ENCODE results near the gene TRPV5.

The TRPV5 gene

DNA sequence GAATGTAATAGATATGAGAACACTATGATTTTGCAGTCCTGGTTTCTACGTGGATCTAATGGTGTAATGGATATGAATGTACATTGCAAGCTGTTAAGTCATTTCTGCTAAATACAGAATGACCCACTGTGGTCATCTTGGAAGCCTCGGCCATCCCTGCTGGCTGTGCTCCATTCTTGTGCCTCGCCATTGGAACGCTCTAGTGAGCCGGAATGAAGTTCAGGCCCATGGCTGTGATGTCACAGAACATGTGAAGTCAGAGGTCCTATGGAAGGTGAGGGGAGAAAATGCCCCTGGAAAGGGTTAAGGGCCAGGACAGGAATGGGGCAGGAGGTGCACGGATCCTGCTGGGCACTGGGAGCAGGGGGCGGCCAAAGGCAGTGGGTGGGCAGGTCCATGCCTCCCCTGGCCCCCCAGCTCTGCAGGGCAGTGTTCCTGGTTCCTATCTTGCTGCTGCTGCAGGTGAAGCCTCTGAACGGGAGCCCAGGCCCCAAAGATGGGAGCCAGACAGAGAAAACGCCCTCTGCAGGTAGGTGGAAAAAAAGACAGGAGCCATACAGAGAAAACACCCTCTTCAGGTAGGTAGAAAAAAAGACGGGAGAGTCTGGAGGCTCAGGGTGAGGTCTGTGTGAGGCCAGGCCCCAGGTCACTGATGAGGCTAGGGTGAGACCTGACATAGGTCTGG is 5.8 kb upstream of the TRPV5 start, which contains the start of gene LLCFC1:
Gene LLCFC1, plus strand, starts transcription at position 259 of the 685 bp plus-strand sequence. Its CDS starts 138 bp downstream, at position 397.
- DNase-seq, result no peak

DNA sequence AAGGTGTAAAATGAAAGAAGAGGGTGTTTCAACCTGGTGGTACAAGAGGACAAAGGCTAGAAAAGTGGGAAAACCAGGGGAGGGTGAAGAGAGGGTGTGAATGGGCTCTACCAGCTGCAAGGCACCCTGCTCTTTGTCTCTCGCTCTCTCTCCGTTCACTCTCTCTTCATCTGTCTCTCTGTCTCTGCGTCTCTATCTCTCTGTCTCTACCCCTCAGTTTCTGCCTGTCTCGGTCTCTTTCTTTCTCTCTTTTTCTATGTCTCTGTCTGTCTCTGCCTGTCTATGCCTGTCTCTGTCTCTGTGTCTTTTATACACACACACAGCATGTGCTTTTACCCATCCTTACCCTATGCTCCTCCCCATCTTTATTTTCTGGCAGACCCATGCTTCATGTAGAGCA is 5.1 kb upstream of the TRPV5 start:
- DNase-seq, result no peak

- no peak for DNase-seq
Observed at GRCh38 chr7:142935941-142936565, 2.5 kb upstream of the TRPV5 start.

DNA sequence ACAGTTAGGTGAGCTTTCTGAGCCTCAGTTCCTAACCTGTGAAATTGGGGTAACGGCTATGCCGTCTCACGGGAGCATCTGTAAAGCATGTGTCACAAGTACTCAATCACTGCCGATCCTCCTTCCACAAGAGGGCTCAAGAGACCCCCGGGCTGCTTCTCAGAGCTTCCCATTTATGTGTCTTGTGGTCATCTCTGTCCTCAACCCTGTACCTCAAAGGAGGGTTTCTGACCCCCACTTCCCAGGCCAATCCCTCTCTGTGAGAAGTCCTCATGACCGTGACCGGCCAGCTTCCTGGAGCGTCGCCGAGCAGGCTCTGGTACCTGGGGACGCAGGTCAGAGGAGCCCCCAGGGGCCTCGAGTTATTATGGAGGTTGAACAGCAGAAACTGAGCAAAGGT is 510 bp upstream of the TRPV5 start:
- DNase-seq, result no peak

DNA sequence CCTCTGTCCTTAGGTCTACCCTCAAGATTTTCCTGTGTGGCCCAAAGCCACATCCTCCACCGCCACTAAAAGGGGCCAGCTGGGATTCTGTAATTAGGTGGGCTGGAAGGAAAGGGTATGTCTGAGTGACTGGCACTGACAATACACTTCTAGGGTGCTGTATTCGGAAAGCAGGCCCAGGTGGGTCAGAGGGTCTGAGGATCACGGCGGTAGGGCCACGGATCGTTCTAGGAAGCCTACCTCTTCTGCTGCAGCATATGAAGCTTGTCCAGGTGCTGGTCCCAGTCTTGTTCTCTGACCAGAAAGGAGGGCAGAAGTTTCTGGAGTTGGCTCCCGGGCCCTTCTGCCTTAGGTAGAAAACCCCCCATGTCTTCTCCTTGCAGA is 462 bp downstream of the TRPV5 start:
- DNase-seq, result no peak

GRCh38 chr7:142932386-142933091 is 1.0 kb downstream of the TRPV5 start:
- DNase-seq, result no peak

DNA sequence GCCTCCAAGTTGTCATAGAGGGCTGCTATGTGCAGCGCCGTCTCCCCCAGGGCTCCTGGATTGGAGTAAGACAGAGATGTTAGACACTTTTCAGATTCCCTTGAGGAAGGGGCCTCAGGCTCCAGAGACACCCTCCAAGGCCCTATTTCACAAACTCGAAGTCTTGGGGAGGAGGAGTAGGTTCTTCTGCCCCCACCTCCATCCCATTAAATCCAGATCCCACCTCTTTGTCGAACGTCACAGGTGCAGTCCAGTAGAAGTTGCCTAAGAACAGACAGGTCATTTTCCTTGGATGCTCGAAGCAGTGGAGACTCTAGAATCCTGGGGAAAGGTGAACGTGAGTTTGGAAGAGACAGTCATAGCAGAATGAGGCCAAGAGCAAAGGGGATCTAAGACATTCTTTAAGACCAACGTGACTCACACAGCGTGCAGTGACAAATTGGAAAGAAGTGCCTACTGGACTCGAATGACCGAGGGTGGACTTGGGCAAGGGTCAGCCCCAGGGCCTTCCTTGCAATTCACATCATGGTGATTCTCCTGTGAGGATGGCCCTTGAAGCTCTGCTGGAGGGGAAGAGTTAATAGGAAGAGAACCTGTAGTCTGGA is 3.3 kb downstream of the TRPV5 start:
- DNase-seq, result no peak

- no peak for DNase-seq
Observed at GRCh38 chr7:142927949-142928348, 5.6 kb downstream of the TRPV5 start.

GRCh38 chr7:142927085-142927745 is 6.3 kb downstream of the TRPV5 start:
- no peak for DNase-seq

- DNase-seq, result no peak
Observed at GRCh38 chr7:142925413-142925812, 8.1 kb downstream of the TRPV5 start.

DNA sequence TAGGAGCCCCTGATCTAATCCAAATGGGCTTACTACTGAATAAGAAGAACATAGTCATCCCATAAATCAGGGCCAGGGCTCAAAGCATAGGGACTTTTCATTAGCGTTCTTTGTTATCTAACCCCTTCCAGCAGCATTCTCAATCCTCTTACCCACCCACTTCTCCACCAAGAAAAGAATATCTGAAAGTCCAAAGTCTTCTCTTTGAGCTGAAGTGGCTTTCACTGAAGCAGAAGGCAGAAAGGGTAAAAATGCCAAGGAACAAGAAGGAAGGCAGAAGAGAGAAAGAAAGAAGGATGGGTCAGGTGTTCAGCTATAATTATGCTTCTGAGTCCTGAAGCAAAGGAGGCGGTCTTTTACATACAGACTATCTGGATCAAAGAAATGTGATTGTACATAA is 10.2 kb downstream of the TRPV5 start:
- DNase-seq, result no peak

- DNase-seq, result no peak
Observed at GRCh38 chr7:142919656-142920055, 13.9 kb downstream of the TRPV5 start.

DNA sequence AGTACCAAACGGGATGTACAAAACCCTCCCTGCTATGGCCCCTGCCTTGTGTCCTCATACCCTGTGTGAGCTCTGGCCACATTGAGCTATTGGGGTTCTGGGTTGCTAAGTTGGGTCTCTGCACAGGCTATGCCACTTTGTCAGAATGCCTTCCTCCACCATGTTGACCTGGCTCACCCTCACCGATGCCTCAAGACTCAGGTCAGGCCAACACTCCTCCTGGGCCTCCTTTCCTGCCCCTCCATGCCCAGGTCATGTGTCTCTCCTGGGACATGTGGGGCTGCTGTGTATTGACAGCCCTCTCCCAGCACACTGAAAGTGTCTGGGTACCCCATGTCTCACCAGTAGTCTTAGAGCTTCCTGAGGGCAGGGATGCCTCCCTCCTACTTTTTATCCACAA is 14.6 kb downstream of the TRPV5 start:
- DNase-seq, result no peak

DNA sequence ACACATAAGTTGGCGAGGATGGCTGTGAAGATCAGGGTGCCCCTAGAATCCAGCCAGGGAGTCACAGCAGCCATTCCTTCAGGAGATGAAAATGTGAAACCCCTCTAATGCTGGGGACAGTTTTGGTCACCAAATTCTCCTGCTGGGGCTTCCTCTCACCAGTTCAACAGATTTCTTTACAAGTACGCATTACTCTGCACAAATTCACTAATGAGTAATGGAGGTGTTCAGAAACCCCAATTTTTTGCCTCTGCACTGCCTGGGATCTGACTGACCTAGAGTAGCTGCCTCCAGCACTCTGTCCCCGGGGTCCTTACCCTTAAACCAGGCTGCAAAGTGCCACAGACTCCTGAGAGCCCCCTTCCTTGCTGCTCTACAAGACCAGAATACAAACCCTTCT is 16.1 kb downstream of the TRPV5 start:
- DNase-seq, result no peak

DNA sequence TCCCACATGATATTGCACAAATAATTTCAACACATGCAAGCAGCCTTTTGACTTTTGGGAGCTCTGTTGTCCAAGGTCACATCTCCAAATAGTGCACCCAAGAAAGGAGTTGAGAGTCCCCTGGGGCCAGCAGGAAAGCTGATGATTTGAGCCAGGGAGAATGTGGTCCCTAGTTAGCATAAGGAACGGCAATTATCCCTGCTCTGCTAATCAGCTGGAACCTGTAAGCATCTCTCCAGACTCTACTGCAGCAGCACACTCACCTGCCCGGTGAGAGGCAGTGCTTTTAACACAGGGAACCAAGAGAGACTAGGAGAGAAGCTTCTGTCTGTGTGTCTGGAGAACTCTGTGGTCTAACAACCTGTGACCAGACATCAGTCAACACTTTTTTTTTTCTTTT is 17.0 kb downstream of the TRPV5 start:
- DNase-seq, result no peak

DNA sequence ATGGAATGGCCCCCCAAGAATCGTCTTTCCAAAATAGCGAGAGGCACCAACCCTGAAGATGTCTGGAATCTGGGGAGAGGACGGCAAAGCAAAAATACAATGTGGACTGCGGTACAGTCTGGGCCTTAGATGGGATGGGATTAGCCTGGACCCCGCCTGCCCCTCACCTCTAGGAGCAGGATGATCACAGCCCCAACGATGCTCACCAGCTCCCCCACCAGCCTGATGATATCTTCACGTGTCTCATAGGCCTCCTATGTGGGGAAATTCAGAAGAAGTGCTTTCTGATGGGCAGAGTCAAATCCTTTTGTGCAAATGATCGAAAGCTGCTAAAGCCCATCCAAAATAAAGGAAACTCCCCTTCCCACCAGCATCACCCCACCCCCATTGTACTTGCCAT is 18.2 kb downstream of the TRPV5 start:
- DNase-seq, result no peak

DNA sequence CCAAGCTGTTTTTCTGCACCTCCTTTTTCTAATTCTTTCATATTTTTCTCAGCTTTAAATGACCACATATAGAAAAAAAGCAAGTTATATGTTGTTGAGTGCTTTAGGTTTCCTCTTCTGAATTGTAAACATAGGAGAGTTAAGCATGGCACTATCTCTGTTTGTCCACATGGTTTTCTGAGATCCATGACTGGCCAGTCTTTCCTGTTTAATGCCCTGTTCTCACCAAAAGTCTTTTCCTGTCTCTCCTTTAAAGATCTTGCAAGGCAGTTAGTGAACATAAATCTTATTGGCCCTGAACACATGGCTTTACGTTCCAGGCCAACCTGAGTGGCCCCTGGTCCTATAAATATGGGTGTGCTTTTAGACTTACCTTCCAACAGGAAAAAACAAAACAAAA is 19.4 kb downstream of the TRPV5 start:
- no peak for DNase-seq

DNA sequence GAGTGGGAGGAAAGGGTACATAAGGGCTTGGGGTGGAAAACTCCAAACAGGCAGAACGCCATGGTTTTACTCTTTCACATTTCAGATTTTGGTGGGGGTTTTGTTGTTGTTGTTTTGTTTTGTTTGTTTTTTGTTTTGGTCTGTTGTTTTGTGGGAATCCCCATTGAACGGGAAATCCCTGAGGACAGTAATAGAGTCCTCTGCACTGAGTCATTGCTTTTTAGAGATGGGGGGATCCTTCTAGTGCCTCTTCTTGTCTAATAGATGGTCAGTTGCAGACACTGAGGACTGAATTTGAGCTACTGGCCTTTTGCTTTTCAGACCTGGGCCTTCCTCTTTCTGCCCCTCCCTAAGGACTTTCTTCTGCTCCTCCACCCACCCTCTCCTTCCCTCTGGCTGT is 20.0 kb downstream of the TRPV5 start:
- DNase-seq, result no peak

DNA sequence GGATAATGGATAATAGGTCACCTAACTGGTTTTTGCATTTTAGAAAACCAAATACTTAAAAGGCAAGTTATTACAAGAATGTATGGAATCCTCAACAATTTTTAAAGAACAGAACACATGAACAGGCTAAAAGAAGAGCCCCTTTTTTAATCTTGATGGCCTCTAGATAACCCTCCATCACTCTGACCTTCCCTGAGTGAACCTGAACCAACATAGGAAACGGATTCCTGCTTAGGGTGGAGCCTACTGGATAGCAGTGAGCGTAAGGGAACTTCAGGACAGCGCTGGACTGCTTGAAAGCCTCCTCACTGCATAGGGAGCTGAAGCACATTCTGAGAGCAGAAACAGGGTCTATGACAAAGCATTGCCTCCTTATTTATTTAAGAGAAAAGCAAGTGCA is 20.5 kb downstream of the TRPV5 start:
- no peak for DNase-seq

DNA sequence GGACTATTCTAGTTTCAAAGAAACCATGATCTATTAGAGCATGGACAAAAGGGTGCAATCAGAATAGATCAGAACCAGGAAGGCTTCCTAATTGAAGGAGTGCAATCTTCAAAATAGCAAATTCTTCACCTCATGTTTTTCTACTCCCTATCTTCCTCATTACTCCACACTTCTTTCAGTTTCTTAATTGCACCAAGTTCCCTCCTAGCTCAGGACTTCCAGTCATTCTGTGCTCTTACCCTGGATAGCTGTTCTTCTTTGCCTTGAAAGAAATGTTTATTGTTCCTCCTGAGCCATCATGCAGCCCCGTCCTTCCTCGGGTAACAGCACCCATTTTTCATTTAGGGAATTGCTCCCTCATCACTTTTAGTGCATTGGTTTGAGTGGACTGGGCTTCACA is 23.1 kb downstream of the TRPV5 start:
- DNase-seq, result no peak

GRCh38 chr7:142910031-142910433 is 23.5 kb downstream of the TRPV5 start:
- DNase-seq, result no peak

DNA sequence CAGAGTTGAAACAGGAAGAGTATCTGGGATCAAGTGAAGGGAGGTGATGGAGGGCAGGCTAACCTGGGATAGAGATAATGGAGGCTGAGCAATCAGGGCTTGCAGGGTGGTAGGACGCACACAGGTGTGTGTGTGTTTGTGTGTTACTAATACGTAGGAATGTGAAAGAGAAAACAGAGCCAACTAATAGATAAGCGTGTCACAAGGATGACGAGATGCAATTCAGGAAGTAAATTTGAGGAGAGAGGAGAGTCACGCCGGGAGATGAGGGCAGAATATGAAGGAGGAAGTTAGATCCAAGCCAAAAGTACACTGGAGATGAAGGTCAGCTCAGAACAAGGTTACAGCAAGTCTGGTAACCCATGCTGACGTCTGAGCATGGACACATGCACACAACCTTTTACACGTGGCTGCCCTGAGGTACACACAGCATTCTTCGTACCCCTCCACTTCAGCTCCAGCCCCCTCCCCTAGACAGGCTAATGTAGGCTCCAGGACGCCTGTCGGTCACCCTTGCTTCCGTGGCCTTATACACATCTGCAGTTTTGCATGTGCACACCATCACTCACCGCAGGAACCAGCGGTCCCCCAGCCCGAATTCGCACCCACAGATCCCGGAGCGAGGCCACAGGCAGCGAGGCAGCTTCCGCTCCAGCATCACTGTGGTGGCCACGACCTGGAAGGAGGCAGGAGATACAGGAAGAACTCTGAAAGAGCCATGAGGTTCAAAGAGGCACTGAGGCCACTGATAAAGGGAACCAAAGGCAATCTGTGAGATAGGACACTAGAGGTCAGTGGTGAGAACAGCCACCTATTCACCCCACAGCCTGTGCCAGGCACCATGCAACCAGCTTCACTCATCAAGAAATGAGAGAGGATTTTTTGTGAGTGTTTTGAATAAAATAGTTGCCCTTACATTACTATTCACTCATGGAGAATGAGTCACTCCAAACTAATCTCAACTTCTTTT is 24.3 kb downstream of the TRPV5 start:
- no peak for DNase-seq
